ENCODE results near the gene CDSN.
A peak's percentile ranks its signal among the peaks of the same experiment; 100 is the strongest.

Gene CDSN

GRCh38 chr6:31144970-31145340 is 24.7 kb upstream of the CDSN start:
- DNase-seq (ENCODE audit: low spot score) = no peak

DNA sequence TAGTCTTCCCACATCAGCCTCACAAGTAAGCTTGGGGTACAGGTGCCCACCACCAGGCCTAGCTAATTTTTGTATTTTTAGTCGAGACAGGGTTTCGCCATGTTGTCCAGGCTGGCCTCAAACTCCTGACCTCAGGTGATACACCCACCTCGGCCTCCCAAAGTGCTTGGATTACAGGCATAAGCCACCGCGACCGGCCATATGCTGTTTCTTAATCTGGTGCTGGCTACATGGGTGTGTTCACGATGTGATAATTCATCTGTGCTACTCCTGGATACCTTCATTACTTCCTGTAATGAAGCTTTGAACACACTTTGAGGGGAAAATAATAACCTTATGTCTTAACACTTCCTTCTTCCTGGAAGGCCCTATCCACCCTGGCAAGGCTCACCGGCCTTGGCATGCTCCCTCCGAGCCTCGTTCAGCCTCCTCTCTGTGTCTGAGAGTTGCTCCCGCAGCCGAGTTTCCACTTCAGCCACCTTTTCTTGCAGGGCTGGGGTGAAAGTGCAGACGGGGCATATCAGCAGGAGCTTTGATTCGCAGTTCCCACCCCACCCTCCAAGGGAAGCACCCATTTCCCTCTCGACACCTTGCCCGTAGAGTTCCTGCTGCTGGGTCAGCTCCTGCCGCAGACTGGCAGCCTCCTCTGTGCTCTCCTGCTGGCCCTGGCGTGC is 24.2 kb upstream of the CDSN start:
- DNase-seq (ENCODE audit: low spot score) = no peak

- DNase-seq (ENCODE audit: low spot score) = no peak
Observed at GRCh38 chr6:31143148-31143547, 22.9 kb upstream of the CDSN start.

- no peak for DNase-seq (ENCODE audit: low spot score)
Observed at GRCh38 chr6:31142361-31142761, 22.1 kb upstream of the CDSN start.

DNA sequence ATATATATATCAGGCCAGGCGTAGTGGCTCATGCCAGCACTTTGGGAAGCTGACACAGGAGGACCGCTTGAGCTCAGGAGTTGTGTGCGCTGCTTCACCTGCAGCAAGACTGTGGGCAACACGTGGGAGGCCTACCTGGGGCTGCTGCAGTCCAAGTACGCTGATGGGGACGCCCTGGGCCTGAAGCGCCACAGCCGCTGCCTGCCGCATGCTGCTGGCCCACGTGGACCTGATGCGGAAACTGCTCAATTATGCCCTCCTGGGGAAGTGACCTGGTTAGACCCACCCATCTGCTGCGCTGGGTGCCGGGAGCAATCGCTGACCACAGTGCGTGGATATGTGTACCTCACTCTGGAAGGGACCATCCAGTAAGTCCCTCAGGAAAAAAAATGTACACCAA is 20.4 kb upstream of the CDSN start:
- no peak for DNase-seq (ENCODE audit: low spot score)

- no peak for DNase-seq (ENCODE audit: low spot score)
Observed at GRCh38 chr6:31139599-31139998, 19.4 kb upstream of the CDSN start.

DNA sequence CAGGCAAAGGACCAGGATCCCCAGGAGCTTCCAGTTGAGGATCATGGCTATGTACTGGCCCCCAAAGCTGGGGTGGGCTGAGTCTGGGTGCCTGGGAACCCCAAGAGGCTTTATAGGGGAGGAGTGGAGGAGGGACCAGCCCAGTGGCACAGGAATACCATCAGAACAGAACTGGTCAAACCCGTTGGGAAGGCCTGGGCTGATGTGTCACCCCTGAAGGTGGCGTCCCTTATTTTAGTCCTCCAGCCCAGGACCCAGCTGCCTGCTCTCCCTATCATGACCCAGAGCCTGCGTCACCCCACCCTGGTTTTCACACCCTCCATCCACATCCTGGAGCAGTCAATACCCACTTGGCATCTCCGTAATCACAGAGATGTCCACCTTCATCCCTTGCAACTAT is 18.7 kb upstream of the CDSN start, which contains the start of gene PSORS1C2:
PSORS1C2 (minus strand) TSS at position 85 of the 400 bp plus-strand sequence; CDS start at position 45, 40 bp downstream.
- no peak for DNase-seq (ENCODE audit: low spot score)

GRCh38 chr6:31135710-31136109 is 15.5 kb upstream of the CDSN start:
- no peak for DNase-seq (ENCODE audit: low spot score)

- no peak for DNase-seq (ENCODE audit: low spot score)
Observed at GRCh38 chr6:31132806-31133205, 12.6 kb upstream of the CDSN start.

- DNase-seq (ENCODE audit: low spot score) = no peak
Observed at GRCh38 chr6:31131595-31131994, 11.3 kb upstream of the CDSN start.

DNA sequence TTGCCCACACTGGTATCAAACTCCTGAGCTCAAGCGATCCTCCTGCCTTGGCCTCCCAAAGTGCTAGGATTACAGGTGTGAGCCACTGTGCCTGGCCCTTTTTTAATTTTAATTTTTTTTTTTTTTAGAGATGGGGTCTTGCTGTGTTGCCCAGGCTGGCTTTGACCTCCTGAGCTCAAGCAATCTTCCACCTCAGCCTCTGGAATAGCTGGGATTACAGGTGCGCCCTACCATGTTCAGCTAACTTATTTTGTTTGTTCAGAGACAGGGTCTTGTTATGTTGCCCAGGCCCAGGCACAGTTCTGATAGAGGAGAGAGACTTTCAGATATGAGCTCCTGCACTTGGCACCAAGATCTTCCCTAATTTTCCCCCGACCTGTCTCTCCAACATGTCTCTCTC is 10.5 kb upstream of the CDSN start:
- DNase-seq (ENCODE audit: low spot score) = no peak

GRCh38 chr6:31129130-31129529 is 8.9 kb upstream of the CDSN start:
- no peak for DNase-seq (ENCODE audit: low spot score)

- DNase-seq (ENCODE audit: low spot score) = peak; percentile 71
Observed at GRCh38 chr6:31128093-31128676, 7.9 kb upstream of the CDSN start.

- DNase-seq (ENCODE audit: low spot score) = no peak
Observed at GRCh38 chr6:31126396-31127175, 6.3 kb upstream of the CDSN start.

DNA sequence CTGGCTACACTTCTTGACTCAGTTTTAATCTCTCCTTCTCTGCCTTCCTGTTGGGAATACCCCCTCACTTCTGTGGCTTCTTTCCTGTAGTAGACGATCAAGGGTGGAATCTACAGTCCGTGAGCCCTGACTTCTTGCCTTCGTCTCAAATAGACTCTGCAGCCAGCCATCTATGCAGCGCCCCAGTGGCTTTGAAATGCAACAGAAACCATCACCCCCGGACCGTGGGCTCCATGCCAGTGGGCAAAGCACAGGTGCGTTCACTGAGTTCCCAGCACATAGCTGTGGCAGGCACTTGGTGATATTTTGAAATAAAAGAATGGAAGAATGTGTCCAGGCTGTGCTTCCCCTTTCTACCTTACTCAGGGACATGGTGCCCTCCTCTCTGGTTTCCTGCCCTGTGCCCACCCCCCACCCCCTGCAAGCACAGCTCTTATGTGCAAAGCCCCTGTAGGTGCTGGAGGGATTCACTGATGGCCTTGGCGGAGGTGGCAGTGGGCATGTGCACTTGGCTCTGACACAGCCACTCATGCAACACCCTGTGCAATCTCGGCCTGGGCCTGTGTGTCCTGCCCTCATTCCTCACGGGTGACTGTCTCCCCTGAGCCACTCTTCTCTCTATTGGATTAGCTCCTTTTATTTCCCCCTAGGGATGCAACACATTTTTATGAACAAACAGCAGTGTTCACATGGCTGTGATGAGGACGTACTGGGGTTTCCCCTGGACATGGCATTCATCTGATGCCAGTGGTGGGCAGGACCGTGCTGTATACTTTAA is 5.5 kb upstream of the CDSN start:
- DNase-seq (ENCODE audit: low spot score) = no peak

GRCh38 chr6:31125162-31125561 is 4.9 kb upstream of the CDSN start:
- no peak for DNase-seq (ENCODE audit: low spot score)

DNA sequence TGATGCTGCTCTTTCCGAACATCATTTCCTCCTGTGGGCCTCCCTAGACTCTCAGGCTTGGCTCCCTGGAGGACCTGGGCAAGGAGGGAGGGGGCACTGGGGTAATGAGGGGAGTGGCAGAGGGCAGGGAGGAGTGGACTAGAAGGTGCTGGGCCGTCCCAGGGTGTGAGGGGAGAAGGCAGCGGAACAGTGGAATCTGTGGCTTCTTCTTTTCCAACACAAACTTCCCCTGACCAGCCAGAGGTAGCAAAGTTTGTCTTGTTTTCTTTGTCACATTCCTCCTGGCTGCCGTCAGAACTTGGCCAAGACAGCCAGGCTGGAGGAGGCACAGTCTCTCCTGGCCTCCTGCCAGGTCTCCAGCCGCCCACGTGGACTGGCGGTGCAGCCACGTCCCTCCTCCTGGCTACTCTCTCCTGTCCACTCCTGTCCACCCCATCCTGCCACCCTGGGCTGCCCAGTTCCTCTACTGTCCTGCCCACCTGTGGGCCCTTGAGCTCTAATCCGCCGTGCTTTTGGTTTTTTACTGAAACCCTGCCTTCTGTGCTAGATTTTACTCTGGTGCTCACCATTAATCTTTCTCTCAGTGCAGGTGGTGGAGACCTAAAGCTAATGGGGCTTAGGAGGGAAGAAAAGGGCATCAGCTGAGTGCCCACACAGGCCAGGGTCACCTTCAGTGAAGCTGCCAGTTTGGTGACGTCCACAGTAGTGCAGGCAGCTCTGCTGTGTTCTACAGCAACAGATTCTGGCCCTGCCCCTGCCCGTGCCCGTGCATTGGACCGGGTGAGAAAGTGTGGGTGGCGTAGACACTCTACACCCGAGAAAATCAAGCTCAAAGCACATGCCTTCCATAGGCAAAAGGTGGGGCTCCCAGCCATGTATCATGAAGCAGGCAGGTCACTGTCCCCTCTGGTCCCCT is 2.8 kb upstream of the CDSN start:
- no peak for DNase-seq (ENCODE audit: low spot score)

GRCh38 chr6:31121131-31121790 is 1.0 kb upstream of the CDSN start:
- no peak for DNase-seq (ENCODE audit: low spot score)

GRCh38 chr6:31118178-31118577 is 2.1 kb downstream of the CDSN start:
- DNase-seq (ENCODE audit: low spot score) = no peak

- DNase-seq (ENCODE audit: low spot score) = no peak
Observed at GRCh38 chr6:31116661-31117385, 3.4 kb downstream of the CDSN start.

Data from germinal center (tissue), 1 donor.